MV-4-11 (cell line): ENCODE results near the gene FNIP2.

Experiments
- DNase-seq: peaks from one replicate; lab custom pipeline; 2025; lab: John Stamatoyannopoulos, UW

Gene FNIP2

DNA sequence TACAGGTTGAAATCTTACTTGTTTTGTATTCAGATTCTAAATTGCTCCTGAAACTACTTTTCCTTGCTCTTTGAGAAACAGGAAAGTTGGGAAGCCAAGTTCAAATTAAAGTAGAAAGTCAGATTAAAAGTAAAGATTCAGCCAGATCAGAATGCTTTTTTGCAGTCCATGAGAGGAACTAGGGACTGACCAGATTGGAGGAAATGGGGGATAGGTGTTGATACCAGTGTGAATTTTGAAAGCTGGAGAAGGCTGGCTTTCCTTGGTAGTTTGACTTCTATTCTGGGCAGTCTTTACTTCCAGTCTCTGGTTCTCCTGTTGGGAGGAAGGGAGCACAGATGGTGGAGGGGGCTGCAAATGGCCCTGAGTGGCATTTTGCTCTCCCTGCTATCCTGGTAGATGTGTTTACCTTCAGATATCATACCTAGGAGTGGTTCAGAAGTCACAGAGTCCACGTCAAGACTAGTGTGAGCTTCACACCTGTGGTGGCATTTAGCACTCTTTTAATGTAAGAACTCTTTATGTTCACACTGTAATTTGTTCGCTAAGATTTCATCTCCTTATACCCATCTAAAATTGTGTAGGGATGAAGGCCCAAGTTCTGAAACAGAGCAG, 68.8 kb downstream of the FNIP2 start:
- DNase-seq: no peak

DNA sequence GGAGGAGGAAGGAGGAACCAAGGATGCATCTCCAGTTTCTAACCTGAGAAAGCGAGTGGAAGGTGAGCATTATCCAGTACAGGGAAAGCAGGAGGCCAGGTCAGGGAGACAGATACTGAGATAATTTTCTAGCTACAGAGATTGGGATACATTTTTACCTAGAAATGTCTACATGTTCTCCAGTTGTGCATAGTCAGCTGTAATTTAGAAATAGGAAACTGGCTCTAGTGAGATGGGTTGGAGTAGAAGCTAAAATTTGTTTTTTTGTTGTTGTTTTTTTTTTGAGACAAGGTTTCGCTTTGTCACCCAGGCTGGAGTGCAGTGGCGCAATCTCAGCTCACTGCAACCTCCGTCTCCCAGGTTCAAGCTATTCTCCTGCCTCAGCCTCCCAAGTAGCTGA, 71.3 kb downstream of the FNIP2 start:
- no peak for DNase-seq

DNA sequence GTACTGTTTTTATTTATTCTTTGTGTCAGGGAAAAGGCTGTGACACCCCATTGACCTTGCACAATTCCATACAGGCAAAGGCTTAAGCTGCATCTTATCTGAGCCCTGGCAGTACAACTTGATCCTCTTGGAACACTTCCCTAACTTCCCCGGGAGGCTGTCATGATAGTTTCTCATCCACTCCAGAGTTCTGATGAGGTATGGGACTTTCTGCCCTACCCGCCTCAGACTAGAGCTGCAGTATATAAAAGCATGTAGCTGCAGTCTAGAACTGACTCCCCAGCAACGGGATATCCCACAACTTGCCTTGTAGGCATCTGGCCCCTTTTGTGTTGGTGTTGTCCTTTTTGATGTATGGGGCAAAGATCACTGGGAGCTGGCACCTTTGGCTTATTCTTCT, 72.7 kb downstream of the FNIP2 start:
- DNase-seq: no peak

DNA sequence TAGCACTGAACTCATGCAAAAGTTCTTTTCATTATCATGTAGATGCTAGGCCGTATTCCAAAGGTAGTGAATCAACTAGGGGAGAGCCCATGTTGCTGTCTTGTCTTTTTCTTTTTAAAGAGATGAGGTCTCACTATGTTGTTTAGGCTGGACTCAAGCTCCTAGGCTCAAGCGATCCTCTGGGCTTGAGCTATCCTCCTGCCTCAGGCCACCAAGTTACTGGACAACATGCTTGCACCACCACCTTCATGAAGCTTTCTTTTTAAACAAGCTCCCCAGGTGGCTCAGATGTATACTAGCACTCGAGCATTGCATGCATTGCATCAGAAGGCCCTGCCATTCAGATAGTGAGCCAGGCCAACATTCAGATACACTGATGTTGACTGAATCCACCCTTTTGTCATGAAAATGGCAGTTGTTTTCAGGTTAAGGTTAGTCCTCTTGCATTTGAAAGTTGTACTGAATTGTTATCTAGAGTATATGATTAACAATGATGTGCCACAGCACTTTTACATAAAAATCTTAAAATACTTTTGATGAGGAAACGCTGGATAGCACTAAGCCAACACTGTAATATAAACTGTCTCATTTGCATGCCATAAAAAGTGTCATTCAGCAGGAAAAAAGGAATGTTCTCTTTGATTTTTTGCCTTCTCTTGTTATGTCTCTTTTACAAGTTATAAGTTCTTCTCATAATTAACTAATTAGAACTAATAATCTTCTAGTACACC, 76.7 kb downstream of the FNIP2 start:
- DNase-seq: no peak

DNA sequence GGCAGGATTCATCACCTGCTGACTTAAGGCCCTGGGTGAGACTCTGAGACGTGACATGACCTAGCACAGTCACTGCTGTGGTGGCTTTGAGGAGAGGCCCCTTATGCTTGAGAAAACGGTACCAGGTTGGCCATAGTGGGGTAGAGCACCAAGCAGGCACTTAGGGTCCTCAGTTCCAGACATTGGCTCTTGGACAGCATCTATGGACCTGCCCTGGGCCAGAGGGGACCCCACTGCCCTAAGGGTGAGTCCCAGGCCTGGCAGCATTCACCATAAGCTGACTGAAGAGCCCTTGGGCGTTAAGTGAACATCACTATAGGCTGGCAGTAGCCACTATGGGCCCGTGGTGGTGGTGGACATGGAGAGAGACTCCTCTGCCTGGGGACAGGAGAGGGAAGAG, 78.7 kb downstream of the FNIP2 start:
- no peak for DNase-seq

DNA sequence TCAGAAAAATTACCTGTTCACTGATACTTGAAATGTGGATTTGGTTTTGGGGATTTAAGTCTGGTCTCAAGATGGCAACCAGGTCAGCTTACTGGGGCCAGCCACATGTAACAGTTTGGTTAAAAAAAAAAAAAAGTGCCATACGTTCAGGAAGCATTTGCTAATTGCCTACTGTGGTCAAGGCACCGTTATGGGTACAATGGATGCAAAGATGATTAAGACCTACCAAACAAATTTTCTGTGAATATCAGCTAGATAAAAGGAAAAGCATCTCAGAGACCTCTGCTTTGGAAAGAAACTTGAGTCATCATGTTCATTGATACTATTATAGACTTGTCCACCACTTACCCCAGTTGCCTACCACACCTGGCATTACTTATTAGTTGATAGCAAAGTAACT, 80.9 kb downstream of the FNIP2 start:
- DNase-seq: no peak

DNA sequence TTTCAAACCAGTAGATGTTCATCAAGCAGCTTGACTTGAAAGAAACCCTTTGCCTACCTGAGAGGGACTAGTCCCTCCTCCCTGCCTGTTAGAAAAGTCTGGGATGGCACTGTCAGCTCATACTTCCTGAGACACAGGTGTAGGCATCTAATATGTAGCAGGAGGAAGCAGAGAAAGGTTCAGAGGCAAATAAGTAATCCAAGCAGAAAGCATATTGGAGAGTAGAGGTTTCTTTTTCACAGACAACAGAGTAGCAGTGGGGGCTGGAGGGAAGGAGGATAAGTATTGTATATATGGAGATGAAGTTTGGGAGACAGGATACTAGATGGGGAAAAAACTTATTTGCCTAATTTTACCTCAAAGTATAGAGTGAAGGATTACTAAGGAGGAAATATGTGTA, 81.5 kb downstream of the FNIP2 start:
- DNase-seq: no peak

DNA sequence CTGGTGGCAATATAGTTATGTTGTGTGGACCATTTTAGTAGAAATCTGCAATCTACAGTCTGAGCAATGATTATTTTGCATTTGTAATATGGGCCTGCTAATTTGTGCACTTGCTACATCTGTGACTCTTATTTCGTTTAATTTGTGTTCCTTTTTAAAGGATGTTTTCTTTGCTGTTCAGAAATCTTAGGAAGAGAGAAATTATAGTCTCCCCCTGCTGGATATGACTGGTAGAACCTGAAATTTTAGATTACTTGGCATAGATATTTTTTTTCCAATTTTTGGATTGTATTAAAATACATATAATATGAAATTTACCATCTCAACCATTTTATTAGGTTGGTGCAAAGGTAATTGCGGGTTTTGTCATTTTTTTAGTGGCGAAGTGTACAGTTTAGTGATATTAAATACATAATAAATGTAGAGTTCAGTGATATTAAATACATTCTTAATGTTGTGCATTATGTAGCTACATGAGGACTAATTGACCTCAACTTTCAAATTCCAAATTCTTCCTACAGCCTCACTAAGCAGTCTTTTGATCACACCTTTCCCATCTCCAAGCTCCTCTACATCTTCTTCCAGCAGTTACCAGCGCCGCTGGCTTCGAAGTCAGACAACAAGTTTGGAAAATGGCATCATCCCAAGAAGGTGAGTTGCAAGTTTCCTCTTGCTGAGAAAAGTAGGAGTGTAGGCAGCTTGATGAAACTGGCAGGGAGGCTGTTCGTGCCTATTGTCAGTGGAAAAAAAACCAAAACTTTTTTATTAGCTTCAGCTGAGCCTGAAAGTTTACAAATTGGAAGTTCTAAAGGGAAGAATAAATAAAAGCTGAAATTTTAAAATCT, 82.2 kb downstream of the FNIP2 start:
- DNase-seq: no peak

DNA sequence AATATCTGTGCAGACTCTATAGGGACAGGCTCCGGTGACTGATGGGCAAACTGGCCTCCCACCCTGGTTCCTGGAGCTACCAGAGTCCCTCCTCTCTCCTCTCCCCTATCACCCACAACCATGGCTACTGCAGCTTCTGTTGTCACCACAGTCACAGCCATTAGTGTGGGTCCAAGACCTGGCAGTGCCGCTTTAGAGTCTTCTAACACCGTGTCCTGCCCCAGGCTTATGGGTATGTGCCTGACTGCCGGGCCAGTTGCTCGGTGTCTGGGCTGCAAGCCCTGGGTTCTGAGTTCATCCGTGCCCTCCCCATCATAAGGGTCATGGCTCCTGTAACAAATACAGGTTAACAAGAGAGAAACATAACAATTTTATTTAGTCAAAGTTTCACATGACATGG, 85.4 kb downstream of the FNIP2 start:
- DNase-seq: no peak

DNA sequence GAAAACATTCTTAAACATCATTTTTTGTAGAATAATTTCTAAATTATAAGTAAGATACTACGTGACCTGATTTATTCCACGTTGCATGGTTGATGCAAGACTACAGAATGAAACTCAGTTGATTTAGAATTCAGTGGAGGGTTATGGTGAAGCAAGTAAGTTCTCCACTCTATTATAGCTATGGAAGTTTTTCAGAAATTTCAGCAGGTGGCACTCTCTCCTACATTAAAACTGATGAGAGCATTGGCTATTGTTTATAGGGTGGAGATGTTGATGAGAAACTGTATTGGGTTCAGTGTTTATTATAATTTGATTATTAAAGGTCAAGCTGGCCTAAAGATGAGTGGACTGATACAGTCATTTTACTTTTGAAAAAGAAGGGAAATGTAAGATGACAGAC, 88.0 kb downstream of the FNIP2 start:
- peak; percentile 47 for DNase-seq

DNA sequence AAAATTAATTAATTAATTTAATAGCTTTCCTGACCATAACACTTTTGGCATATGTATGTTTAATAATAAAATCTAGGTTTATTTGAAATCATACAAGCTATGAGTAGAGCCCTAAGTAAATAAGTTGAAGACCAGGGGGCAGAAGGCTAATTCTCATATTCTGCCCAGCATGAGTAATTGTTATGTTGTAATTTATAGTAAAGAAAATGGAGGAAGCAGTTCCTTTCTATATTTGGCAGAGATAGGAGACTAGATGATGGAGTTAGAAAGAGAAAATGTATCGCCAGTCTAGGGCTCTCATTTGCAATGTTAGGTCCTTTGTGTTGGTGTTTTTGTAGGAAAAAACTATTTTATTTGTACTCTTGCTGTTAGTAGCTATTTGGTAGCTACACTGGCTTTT, 89.1 kb downstream of the FNIP2 start:
- peak; percentile 37 for DNase-seq

DNA sequence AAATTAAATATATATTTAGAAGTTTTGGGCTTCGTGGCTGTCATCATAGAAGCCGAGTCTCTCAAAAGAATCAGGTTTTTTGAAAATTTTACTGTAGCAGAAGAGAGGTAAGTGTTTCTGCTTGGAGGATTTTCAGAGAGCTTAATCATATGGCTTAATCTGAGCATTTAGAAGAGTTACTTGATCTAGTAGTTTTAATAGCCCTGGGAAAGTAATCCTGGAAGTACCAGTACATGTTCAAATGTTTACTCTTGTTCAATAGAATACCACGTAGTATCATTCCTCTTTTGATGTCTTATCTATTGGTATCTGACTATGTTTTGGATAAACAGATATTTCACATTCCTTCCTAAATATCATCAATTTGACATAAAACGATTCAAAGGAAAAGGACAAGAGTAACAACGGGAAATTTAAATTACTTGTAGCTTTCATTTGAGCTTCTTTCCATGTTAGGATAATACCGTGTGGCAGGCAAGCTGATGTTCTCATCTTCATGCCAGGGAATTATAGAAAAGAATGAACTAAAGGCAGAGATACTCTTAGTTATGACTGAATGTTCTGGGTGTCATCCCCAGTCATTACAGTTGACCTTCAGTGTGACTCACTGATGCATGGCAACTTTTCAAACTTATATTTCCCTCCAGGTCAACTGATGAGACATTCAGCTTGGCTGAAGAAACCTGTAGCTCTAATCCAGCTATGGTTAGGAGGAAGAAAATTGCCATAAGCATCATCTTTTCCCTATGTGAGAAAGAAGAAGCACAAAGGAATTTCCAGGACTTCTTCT, 89.8 kb downstream of the FNIP2 start:
- DNase-seq: no peak

DNA sequence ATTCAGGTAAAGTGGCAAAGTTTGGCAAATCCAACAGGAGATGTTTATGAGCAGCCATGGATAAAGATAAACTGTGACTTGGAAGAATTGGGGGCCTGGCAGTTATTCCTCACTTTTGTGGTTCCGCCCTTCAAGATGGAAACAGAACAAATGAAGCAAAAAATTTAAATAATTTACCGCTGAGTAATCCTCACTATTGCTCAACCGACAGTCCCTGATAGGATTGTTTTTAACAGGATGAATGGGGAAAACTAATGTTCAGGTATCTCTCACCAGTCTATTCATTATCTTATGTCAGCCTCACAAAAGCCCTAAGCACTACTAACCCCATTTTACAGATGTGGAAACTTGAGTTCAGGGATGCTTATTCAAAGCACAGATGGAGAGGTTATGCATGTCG, 90.8 kb downstream of the FNIP2 start:
- no peak for DNase-seq

DNA sequence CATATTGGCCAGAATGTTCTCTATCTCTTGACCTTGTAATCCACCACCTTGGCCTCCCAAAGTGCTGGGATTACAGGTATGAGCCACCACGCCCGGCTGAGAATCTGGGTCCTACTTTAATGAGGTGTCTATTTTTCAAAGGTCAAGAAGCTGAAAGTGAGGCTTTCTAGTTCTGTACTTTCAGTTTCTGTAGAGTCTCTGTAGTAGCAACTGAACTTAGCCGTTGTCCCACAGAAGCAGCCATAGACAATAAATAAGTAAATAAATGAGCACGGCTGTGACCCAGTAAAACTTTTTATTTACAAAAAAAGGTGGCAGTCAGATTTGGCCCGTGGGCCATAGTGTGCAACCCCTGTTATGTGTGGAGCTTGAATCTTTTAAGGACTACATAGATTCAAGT, 92.0 kb downstream of the FNIP2 start:
- DNase-seq: no peak

DNA sequence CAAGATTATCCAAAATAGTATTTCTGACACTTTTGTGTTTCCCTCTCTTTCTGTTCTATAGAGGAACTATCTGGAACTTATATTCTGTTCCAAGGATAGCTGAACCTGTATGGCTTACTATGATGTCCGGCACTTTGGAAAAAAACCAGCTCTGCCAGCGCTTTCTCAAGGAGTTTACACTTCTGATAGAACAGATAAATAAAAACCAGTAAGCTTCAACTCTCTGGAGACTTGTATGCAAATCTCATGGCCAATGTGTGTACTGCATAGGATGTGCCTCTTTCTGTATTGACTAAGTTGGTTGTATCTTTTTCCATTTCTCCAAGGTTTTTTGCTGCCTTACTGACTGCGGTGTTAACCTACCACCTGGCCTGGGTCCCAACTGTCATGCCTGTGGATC, 92.5 kb downstream of the FNIP2 start:
- no peak for DNase-seq

DNA sequence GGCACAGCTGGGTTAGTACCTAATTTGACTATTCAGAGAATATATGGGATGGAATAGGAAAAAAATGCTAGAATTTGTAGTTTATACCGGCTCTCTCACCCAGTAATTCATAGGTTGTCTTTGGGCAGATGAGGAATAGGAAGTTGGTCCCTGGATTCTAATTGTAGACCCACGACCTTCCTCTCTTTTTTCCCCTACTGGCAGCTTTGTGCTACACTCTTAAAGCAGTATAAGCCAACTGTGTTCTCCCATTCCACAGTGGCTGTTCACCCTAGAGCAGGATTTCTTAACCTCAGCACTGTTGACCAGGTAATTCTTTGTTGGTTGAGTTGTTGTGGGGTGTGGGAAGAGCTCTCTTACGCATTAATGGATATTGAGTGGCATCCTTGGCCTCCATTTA, 92.9 kb downstream of the FNIP2 start:
- DNase-seq: no peak

DNA sequence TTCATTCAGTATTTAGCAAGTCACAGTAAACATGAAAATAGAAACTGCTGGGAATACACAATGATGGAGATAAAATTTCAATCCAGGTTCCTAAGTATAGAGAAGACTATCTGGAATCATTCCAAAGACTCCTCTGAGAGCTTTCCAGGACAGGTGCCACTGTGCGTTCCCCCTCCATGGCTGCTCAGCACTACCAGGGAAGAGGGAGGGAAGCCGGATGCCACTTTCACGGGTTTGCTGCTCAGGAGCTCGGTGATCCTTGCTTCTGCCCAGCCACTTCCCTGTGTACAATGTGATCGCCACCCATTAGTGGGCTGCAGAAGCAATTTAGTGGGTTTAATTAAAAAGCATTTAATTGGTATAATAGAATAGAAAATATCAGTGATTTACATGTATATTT, 94.5 kb downstream of the FNIP2 start:
- DNase-seq: no peak

DNA sequence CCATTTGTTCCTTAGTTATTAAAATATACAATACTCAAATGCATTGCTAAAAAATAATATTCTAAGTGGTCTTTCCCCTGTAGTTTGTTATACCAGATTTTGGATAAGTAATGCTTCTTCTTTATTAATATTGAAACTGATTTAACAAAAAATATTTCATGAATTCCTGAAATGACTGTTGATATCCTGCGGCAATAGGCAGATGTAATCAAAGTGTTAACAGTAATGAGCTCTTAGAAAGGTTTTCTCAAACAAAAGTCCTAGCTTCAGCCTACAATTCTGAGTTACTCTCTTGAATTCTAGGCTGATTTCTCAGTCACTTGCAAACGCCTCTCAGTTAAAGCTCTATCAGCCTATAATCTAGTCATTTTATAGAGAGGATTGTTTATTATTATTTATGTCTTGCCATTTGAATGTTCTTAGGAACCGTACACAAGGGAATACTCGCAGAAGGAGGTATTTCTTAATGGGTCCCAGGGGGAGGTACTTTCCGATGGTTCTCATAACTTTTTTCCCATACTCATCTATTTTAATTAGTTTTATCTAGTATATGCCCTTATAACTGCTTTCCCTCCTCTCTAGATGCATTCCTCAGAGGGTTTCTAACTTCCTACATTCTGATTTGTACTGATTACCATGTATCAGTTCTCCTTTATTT, 96.8 kb downstream of the FNIP2 start:
- DNase-seq: no peak

DNA sequence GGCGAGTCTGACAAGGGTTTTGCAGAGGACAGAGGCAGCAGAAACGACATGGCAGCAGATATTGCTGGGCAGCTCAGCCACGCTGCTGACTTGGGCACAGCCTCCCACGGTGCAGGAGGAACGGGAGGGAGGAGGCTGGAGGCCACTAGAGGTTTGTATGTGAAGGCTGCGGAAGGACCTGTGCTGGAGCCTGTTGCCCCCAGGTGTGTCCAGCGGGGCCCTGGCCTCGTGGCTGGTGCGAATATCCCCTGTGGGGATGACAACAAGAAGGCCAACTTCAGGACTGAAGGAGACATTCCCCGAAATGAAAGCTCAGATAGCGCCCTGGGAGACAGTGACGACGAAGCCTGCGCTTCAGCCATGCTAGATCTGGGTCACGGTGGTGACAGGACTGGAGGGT, 100.2 kb downstream of the FNIP2 start:
- DNase-seq: no peak

DNA sequence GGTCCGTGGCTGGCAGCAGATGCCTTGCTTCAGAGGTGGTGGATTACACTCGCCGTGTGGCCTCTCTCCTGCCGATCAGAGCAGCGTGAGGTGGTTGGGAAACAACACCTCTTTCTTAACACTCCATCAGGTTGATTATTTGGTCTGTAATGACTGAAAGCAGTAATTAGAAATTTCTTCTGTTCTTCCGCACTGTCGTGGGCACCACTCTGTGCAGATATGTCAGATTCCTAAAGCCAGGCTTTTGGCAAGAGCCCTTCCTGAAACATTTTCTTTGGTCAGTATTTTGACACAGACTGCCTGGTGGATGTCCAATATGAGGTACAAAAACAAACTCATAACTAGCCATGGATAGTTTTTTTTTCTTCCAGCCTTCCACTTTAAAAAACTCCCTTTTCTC, 100.9 kb downstream of the FNIP2 start:
- no peak for DNase-seq

DNA sequence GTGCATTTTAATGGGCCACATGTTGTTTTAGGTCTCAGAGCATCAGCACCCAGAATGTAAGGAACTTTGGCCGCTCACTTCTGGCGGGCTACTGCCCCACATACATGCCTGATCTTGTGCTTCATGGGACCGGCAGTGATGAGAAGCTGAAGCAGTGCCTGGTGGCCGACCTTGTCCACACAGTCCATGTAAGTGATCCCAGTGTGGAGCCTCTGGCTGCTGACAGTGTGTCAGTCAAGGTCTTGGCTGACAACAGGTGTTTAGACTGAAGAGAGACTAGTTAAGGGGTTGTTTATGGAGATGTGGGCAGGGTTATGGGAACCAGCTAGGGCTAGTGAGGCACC, 101.4 kb downstream of the FNIP2 start:
- DNase-seq: no peak
